GM18517 (cell line): ENCODE measurements around the gene SLC6A5.
A peak's percentile ranks its signal among the peaks of the same experiment; 100 is the strongest.

ENCODE experiments used
- ATAC-seq: cut with Tn5 transposase; IDR thresholded peaks from one replicate; pipeline ENCODE4 v1.9.1; 2021; ENCODE audit warnings: mild to moderate bottlenecking, moderate library complexity; ENCODE audit not compliant: unreplicated experiment

SLC6A5 gene

DNA sequence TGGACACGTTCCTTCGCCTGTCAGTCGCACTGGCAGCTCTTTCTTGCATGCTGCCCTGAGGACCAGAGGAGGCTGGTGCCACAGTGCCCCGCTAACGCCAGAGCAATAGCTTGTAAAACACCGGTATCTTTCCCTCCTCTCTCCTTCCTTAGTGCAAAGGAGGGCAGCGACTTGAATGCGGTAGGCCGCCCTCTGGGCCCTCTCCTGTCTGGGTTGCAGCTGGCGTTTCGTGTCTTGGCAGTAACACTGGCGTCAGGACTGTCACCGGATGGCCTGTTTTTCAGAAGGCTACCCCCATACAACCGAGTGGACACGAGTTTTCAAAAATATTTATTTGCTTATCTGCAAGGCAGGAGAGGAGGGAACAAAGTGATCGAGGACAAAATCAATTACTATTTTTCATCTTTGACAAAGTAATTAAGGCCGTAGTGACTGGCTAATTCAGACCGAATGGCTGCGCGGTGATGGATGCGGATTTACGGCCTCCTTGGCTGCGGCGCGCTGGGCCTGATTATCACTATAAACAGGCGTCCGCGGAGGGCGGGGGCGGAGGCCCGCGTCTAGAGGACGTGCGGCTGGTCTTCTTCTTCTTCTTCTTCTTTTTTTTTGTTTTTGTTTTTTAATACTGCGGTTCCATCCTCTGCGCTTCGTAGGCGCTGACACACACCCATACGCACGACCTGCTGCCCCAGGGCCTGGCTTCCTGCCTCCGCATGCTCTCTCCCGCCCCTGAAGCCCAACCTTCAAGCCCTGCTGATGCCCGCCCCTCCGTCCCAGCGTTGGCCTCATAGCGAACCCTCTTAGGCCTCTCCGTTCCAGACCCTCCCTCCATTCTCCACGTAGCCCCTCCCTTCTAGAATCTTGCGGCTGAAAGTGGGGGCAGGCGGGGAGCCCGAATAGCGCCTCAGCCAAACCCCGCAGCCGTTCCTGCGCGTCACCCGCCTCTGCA lies 2.9 kb upstream of the SLC6A5 start:
- ATAC-seq: no peak

DNA sequence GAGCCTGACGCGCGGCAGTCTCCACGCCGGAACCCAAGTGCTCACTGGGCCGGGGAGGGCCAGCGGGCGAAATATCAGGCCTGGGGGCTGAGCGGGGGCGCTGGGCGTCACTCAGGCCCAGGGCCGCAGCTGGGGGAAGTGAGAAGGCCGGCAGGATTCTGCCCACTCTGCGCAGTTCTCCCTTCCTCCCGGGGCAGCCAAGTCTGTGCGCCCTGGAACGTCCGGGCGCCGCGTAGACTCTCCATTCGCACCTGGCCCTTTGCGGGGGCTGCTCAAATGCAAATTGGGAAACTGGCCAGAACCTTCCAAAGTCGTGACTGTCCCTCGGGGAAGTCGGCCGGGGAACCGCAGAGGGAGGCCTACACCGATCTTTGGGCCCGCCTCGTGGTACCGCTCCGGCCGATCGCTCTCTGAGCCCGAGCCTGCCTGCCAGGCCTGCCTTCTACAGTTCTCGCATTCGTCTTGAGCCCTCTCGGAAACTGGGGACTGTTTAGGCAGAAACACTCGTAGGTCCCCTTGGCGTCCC lies 2.2 kb upstream of the SLC6A5 start:
- no peak for ATAC-seq

DNA sequence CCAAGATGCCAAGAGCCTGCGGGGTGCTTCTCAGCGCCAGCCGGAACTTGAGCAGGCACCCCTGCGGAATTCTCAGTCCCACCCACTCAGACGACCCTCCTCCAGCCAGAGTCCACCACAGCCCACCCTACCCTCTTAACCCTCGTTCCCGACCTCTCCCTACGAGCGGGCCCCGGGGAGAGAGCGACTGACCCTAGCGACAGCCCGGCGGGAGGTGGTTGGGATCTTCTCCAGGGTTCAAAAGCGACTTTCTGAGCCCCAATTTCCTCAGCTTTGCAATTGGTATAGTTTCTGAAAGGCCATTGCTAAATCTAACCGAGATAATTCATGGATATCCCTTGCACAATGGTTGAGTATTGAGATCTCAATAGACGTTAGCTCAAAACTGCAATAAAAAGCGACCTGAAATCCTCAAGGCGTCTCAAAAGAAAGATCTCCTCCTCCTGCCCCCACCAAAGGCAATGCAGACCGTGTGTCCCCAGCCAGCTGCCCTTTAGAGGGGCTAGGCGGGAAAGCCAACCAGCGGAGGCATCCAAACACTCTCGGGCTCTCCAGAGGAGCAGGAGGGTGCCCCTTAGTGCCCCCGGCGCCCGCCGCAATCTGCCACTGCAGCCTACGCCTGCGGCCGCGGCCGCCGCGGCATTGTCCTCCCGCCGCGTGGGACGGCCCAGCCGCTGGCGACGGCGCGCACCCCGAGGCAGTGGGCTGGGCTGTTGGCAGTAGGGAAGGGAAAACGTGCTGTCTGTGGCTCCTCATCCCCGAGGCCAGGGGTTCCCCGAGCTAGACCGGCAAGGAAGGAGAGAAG lies 1.5 kb upstream of the SLC6A5 start:
- no peak for ATAC-seq

DNA sequence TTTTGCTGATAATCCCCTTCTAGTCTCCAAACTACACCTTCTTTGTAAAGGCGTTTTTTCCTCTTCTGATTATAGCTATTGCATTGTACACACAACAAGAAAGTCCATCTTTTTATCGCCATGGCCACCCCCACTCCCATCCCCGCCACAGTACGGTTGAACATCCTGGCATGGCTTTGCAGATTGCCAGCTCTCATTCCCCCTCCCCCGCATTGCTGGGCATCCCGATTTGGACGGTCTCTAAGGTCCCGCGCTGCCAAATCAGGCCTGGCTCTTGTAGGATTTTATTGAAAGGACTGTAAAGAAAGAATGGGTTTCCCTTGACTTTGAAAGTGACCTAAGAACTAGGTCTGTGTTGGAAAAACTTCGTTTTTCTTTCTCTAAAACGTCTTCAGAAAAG lies 916 bp upstream of the SLC6A5 start:
- no peak for ATAC-seq

DNA sequence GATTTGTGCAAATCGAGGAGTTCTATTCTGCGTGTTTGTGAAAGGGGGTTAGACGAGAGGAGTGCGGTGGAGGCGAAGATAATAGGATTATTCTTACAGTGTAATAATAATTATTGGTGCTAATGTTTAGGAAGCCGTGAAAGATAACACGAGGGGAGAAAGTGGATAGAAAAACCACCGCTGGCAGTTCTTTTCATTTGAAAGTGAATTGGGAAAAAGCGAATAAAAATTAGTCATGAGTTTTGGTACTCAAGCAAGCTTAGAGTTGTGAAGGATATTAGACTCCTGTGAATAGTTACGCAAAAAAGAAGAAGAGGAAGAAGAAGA lies 575 bp downstream of the SLC6A5 start:
- ATAC-seq: no peak

DNA sequence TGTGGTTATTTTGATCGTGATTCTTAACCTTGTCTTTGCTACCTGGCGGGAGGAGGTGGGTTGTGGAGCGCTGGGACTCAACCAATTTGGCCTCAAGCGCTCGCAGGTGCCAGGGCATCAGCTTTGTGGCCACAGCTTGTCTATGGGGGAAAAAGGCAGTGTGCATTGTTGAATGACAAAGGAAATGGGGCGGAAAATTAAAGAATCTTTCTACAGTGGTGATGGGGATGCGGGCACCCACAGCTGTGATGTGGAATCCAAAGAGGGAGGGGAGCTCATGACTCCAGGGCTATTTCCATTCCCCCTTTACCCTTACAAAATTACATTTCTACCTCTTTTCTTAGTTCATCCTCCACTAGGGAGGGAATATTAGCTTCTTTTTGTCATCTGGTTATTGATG lies 1.1 kb downstream of the SLC6A5 start:
- no peak for ATAC-seq

DNA sequence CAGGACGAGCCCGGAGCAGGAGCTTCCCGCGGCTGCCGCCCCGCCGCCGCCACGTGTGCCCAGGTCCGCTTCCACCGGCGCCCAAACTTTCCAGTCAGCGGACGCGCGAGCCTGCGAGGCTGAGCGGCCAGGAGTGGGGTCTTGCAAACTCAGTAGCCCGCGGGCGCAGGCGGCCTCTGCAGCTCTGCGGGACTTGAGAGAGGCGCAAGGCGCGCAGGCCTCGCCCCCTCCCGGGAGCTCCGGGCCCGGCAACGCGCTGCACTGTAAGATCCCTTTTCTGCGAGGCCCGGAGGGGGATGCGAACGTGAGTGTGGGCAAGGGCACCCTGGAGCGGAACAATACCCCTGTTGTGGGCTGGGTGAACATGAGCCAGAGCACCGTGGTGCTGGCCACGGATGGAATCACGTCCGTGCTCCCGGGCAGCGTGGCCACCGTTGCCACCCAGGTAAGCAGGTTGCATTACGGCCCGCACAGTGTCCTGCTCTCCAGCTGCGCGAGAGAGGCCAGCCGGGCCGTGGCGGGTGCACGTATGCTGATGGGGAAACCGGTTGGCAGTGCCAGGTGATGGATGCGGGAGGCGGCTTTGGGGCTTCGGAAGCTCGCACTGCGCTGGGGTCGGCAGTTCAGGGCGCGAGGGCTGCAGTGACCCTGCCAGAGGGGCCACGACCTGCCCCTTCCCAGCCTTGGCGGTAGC lies 2.0 kb downstream of the SLC6A5 start:
- no peak for ATAC-seq

DNA sequence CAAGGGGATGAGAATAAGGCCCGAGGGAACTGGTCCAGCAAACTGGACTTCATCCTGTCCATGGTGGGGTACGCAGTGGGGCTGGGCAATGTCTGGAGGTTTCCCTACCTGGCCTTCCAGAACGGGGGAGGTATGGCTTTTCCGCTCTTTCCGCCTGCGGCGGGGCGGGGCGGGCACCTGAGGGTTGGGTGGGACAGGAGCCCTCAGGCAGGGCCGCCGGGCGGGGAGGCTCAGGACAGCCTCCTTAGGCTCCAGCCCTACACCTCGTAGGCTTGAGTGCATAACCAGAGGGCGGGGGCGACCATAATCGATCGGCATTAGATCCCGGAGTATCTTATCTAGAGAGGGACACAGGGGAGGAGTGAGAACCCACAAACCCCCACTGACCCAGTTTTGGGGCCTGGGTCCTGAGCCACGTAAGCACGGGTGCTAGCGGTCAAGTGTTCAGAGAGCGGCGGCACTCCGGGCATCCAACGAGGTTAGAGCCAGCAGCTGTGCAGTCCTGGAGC lies 4.9 kb downstream of the SLC6A5 start:
- ATAC-seq: no peak

DNA sequence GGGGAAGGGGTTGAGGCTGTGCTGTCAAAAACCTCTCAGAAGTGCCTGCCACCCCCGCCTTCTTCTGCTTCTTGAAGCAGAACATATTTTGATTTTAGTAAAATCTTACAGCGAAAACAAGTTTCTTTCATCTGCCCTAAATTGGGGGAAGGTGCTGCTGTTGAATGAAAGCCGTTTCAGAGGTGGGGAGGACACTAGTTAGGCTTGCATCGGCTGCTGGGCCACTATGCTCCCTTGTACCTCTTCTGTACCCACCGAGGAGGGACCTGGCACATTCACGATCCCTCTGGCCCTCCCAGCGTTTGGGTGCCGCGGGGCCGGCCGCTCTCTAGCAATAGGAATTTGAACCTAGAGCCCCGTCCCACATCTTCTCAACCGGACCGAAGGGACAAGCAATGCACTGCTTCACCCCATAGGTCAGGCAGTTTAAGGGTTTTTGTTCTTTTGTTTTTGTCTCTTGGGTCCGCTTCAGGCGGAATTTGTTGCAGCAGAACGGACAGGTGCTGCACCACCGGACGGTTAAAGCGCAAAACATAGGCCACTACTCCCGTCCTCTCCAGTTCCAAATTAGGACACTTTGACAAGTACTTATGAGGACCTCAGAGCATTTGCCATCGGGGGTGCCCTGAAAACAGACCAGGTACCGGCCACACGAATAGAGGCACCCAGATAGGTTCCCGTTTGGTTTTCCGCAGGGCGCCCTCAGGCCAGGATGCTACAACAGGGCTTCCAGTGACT lies 5.6 kb downstream of the SLC6A5 start:
- no peak for ATAC-seq

DNA sequence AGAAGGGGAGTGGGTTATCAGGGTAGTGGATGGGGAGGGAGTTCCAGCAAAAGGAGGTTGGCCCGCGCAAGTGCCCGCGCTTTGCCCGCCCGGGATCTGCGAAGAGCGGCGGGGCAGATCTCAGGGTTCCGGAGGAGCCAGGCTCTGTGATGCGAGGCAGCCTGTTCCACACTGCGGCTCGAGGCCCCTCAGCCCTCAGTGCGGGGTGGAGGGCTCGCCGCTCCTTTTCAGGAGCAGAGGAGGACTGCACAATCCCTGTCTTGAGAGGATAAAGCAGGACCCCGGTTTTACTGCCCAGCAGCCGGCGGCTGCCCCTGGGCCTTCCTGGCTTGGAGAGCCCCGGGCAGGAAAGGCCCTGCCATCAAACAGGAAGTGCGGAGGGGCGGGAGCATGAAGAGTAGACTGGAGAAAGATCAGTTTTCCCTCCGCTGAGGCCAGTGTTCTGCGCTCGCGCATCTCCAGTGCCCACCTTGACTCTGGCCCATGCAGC lies 6.2 kb downstream of the SLC6A5 start:
- ATAC-seq: no peak

DNA sequence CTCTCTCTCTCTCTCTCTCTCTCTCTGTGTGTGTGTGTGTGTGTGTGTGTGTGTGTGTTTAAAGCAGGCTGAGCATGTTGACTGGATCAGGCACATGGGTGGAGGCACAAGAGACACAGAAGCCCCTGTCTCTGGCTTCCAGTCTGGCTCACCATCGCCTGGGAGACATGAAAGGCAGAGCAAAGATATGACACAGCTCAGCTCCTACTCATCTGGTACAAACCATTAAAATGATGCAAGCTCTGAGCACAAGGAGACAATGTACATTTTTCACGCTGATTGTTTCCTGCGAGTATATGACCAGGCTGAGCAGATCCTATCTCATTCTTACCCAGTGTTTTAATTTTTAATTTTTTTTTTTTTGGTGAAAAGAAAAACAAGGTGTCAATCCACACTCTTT lies 9.5 kb downstream of the SLC6A5 start:
- no peak for ATAC-seq

DNA sequence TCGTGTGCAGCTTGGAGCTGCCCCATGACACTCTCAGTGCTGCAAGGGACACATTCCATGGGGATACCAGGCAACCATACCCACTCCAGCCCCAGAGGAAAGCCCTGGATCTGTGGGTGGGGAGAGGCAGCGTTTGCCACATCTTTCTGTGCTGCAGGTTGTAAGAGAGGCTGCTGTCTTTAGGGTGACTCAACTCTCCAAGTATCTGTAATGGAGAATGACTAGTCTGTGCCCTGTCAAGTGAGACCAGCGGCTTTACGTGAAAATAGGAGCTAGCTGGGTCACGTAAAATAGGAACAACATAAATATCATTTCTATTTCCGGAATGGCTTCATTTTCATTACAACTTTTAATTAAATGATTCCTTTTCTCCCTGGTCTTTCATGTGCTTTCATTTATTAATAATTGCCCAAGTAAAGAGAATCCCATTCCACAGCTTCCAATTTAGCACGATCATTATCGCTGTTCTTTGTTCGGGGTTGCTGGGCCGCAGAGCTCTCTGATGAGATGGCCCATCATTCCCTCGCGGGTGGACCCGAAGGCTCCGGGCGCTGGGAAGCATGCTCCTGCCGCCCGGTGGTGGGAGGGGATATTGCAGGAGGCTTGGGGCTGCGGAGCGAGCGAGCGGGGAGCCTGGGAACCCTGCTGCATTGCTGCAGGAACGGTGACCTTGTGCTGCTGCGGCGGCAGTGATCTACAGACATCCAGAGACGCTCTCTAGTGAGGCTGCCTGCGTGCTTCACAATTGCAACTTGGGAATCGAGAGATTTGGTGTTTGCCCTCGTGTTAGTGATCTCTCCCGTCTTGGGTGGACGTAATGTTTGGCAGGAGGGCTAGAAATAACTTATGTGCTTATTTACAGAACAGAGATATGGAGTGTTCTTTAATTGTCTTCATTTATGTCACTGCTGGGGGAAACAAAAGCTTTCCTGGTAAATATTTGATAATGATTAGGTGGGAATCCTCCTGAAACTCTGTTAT lies 10.6 kb downstream of the SLC6A5 start:
- peak; percentile 90 for ATAC-seq

DNA sequence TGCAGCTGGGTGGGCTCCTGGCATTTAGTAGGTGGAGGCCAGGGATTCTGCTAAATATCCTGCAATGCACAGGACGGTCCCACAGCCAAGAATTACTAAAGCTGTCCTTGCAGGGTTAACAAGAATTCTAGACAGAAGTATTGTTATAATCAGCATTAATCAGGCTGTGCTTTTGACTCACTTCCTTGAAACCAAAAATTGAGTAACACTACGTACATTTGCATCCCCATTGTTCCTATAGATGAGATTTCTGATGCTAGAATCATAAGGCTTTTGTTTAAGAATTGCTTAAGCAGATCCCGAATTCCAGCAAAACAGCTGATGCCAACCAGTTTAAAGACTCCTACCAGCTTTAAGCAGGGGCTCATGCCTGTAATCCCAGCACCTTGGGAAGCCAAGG lies 11.4 kb downstream of the SLC6A5 start:
- ATAC-seq: no peak

DNA sequence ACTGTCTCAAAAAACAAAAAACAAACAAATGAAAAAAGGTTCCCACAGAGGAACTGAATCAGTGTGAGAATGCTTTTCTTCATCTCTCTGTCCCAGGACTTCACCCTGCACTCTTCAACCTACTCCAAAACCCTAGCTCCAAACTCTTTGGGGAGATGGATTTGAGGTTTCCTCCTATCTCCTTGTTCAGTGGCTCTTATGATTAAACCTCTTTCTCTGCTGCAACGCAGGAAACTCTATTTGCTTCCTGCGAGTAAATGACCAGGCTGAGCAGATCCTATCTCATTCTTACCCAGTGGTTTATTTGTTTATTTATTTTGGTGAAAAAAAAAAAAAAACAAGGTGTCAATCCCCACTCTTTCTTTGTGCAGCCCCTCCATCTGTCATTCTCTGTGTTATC lies 12.0 kb downstream of the SLC6A5 start:
- ATAC-seq: no peak

DNA sequence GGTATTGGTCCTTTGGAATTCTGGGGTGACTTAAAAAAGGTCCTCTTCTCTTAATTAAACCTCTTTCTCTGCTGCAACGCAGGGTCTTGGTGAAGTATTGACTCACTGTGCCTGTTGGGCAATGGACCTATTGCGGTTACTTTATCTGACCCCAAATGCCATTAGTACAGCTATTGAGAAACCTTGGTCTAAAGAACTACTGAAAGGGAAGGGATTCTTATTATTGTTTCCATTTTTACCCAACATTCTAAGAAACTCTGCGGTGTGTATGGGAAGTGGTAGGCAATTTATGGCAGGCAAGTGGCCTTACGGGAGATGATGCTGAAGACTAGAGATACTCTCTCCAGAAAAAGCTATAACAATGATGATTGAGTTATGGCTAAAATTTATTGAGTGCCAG lies 12.5 kb downstream of the SLC6A5 start:
- ATAC-seq: no peak

DNA sequence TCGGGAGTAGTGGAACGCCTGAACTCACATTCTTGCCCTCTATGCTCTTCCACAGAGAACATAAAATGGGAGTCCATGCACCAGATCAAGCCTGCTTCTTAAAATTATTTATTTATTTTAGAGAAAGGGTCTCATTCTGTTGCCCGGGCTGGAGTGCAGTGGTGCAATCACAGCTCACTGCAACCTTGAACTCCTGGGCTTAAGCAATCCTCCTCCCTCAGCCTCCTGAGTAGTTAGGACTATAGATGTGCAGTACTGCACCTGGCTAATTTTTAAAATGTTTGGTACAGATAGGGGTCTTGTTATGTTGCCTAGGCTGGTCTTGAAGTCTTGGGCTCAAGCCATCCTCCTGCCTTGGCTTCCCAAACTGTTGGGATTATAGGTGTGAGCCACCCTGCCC lies 13.0 kb downstream of the SLC6A5 start:
- no peak for ATAC-seq

DNA sequence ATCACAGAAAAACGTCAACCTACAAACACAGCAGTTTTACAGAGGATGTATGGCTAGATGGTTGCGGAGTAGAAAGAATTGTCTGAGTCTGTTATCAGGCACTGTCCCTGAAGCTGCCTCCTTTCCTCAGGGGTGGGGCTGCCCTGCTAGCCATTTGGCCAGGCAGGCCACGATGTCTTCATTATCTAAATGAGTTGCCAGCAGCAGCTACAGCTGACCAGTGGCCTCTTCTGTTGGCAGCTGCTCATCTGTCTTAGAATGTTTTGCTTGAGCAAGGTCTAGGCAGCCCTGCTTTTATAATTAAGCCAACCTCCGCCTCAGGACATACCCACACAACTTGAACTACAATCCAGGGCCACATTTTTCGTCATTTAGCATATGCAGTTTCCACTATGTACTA lies 17.5 kb downstream of the SLC6A5 start:
- no peak for ATAC-seq

DNA sequence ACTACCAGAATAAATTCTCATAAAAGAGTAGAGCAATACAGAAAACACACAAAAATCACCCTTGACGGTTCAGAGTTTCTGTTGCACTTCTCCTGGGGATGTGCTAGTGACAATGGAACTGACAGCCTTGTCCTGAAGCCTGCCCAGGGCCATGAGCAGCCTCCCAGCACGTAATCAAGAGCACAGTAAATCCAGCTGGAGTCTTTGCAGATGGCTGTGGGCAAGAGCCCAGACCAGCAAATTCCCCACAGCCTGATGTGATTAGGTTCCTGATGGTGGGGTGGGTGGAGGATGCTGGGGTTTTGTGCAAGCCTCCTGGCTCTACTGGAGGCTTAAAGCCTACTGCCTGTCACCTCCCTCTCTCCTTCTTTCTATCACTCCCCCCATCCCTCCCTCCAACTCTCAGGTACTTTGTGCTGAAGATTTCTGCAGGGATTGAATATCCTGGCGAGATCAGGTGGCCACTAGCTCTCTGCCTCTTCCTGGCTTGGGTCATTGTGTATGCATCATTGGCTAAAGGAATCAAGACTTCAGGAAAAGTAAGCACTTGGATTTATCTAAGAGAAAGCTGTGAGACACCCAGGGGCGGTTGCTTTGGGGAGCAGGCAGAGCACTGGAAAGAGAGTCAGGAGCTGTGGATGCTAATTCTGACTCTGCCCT lies 18.1 kb downstream of the SLC6A5 start:
- ATAC-seq: no peak

DNA sequence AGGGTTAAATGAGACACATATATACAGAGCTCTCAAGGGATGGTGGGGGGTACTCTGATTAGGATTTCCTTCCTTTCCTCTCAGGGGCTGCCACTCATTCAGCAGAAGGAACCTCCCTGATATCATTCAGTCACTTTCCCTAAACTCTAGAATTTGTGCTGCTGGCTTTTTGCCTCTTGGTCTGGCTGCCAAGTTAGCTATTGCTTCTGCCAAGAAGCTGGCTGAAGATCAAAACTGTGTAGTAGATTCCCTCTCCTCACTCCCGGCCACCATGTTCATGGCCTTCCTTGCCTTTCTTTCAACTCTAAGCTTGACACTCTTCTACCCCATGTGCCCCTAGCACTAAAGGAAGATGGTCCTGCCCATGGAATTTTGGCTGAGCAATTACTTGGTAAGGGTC lies 18.7 kb downstream of the SLC6A5 start:
- no peak for ATAC-seq
